ENCODE results near the gene SHC4. TPM values are rescaled to one million over a fixed set of nuclear protein-coding genes. Genes with fewer than 3 reads are reported as not detected.

The SHC4 gene
- total and polyA plus RNA-seq, 2 of the 8 experiments (the other 6 are each of a cell fraction or from before 2014, with no cell fraction given): 0.15 to 0.30 TPM

DNA sequence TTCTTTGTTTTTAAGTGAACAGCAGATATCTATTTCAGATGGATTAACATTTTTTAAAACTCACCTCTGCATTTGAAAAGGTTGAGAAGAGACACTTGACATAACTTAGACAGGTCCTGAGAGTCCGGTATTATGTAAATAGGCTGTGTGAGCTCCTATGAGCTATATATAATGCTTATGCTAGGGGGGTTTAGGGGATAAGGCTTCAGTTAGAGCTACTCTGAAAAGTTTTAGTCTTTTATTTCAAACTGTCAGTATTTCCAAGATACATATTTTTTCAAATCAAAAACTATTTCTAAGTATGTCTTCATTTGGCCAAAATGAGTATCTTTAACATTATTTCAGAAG is 16.9 kb downstream of the SHC4 start (continued):
- TF ChIP-seq, protein P1, sequence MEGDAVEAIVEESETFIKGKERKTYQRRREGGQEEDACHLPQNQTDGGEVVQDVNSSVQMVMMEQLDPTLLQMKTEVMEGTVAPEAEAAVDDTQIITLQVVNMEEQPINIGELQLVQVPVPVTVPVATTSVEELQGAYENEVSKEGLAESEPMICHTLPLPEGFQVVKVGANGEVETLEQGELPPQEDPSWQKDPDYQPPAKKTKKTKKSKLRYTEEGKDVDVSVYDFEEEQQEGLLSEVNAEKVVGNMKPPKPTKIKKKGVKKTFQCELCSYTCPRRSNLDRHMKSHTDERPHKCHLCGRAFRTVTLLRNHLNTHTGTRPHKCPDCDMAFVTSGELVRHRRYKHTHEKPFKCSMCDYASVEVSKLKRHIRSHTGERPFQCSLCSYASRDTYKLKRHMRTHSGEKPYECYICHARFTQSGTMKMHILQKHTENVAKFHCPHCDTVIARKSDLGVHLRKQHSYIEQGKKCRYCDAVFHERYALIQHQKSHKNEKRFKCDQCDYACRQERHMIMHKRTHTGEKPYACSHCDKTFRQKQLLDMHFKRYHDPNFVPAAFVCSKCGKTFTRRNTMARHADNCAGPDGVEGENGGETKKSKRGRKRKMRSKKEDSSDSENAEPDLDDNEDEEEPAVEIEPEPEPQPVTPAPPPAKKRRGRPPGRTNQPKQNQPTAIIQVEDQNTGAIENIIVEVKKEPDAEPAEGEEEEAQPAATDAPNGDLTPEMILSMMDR (IDR thresholded peaks at IDR 0.05; ENCODE audit: control extremely low read depth in 1 of 3, insufficient read depth in 1 of 3, low read depth in 1 of 3, low read length in 3 of 3): no peak
- TF ChIP-seq TCF12 (IDR thresholded peaks at IDR 0.05; ENCODE audit: low read depth, low read length) (no peak), RBBP5 (IDR thresholded peaks at IDR 0.05; ENCODE audit: borderline replicate concordance, low read depth, low read length) (no peak), EZH2 (IDR thresholded peaks at IDR 0.05; ENCODE audit: low read depth, low read length, severe bottlenecking) (no peak)
